Thyroid gland (tissue), 4 donors: ENCODE data around the gene COMMD6.

Experiments used
- CTCF ChIP-seq, 6 experiments: fragments of 200-600 bp in 3 of 6; fragments of 450-650 bp in 3 of 6; sonication (generic) in 3 of 6; IDR thresholded peaks; one replicate each; pipeline ENCODE4 v1.5.1; 2016 to 2019; ENCODE audit warnings: antibody characterized with exemption in 6 of 6, mild to moderate bottlenecking in 2 of 6, inconsistent platforms in 1 of 6, moderate library complexity in 1 of 6
- POLR2A ChIP-seq, 2 donors: fragments of 450-650 bp; IDR thresholded peaks; one replicate each; pipeline ENCODE4 v1.6.1; 2017; ENCODE audit warnings: antibody characterized with exemption in 2 of 2, mild to moderate bottlenecking in 2 of 2, moderate library complexity in 1 of 2

GRCh38 chr13:75492389-75492788 is 45.3 kb downstream of the COMMD6 start:
- TF ChIP-seq CTCF (IDR thresholded peaks at IDR 0.05) (no peak), POLR2A (IDR thresholded peaks at IDR 0.05) (no peak)
